H1 (cell line): ENCODE data around the gene CEP83. TPM values are rescaled to one million over a fixed set of nuclear protein-coding genes. Genes with fewer than 3 reads are reported as not detected.

Experiments
- CTBP2 ChIP-seq: IDR thresholded peaks from 2 replicates; pipeline ENCODE4 v1.7.0; 2011; ENCODE audit warnings: borderline replicate concordance, mild to moderate bottlenecking, moderate library complexity, mixed read lengths, low read length; ENCODE audit not compliant: insufficient read depth, insufficient read length
- CTCF ChIP-seq, 3 experiments: IDR thresholded peaks; 1 replicate in 2 of 3; 2 replicates in 1 of 3; pipeline versions ENCODE4 v1.5.1 to v1.6.1; 2011; ENCODE audit warnings: low read length in 3 of 3, mild to moderate bottlenecking in 3 of 3, inconsistent platforms in 2 of 3, low read depth in 1 of 3, moderate library complexity in 1 of 3; ENCODE audit not compliant: insufficient read depth in 1 of 3; ENCODE audit errors: control extremely low read depth in 1 of 3
- HDAC6 ChIP-seq: IDR thresholded peaks from one replicate; pipeline ENCODE4 v1.7.1; 2012; ENCODE audit warnings: low read depth, mild to moderate bottlenecking, inconsistent platforms, low read length, moderate library complexity
- SAP30 ChIP-seq: fragments of 300-600 bp; sonication (generic); IDR thresholded peaks from 2 replicates; pipeline ENCODE4 v1.7.1; 2012; ENCODE audit warnings: low read length, moderate library complexity, mild to moderate bottlenecking, inconsistent platforms; ENCODE audit not compliant: insufficient read depth, insufficient replicate concordance
- SIRT6 ChIP-seq: IDR thresholded peaks from one replicate; pipeline ENCODE4 v1.7.1; 2012; ENCODE audit warnings: low read length, inconsistent platforms
- polyA plus RNA-seq, 7 experiments: library from polyadenylated mRNA; depleted of rRNA in 3 of 7; stranded (reverse) in 5 of 7; unstranded in 2 of 7; fragments of >200 nt in 5 of 7; fragments of 200-250 nt in 2 of 7; gene quantifications; 1 replicate in 5 of 7; 2 replicates in 1 of 7; 4 replicates in 1 of 7; pipeline versions ENCODE4 v1.2.1 to v1.2.3, GENCODE V29; 2011 to 2013; ENCODE audit warnings: missing spikeins in 2 of 7, mixed read lengths in 2 of 7
- total RNA-seq: library from RNA; stranded (reverse); fragmentation: NEBNext Ultra II Directional; extraction: Animal tissue kit (Norgen Biotek cat#: 25700); gene quantifications from 2 replicates; pipeline ENCODE4 v1.2.1, GENCODE V29; 2021

Gene CEP83
- total and polyA plus RNA-seq, 2 of the 8 experiments (the other 6 are each of a cell fraction or from before 2014, with no cell fraction given), result 6.0 to 25.8 TPM

GRCh38 chr12:94460616-94460959 is 921 bp upstream of the CEP83 start (continued):
- TF ChIP-seq CTCF (IDR thresholded peaks at IDR 0.05; ENCODE audit: control extremely low read depth in 1 of 3, insufficient read depth in 1 of 3, low read depth in 1 of 3, low read length in 3 of 3) (no peak), HDAC6 (no peak), SAP30 (no peak), SIRT6 (no peak), CTBP2 (no peak)
